Neural progenitor cell (in vitro differentiated cells): ENCODE measurements around the gene FBXW5.

Experiments used
- EZH2phosphoT487 ChIP-seq: fragments of 200-600 bp; sonication (generic); IDR thresholded peaks from 2 replicates; pipeline ENCODE4 v1.6.1; 2017; ENCODE audit warnings: antibody characterized with exemption
- TF ChIP-seq, protein P1 (sequence below): fragments of 200-600 bp; sonication (generic); IDR thresholded peaks from 2 replicates; pipeline ENCODE4 v1.5.1; 2017; ENCODE audit warnings: antibody characterized with exemption, mild to moderate bottlenecking

DNA sequence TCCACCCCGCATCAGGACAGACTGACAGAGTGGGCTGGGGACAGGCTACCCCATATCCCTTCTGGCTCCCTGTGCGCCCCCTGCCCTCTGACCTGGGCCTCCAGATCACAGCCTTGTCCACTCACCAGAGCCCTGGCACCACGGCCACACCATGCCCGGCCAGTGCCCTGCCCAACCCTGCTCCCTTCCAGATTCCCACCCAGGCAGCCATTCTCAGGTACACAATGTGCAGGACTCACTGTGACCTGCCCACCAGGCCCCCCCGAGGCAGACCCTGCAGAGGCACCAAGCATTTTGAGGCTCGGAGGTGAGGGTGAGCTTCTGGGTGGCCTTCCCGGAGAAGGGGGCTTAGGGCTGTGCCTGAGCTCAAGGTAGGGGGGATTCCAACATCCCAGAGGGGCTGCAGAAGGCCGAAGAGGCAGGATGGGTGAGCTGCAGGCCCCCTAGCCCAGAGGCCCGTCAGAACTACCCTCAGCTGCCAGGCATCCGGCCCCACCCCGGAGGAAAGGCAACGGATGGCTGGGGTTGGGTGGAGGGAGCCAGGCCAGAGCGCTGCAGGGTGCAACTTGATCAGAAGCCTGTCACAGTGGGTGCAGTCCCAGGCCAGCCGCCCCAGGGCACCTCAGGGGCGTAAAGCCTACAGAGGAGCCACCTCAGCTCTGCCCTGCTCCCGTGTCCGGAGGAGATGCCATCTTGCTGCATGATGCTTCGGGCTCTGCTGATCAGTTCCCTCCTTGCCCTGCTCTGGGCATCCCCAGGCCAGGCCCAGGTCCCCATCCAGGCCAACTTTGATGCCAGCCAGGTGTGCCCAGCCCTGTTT, 37.9 kb upstream of the FBXW5 start, which contains the start of gene LCNL1:
- TF ChIP-seq, protein P1, sequence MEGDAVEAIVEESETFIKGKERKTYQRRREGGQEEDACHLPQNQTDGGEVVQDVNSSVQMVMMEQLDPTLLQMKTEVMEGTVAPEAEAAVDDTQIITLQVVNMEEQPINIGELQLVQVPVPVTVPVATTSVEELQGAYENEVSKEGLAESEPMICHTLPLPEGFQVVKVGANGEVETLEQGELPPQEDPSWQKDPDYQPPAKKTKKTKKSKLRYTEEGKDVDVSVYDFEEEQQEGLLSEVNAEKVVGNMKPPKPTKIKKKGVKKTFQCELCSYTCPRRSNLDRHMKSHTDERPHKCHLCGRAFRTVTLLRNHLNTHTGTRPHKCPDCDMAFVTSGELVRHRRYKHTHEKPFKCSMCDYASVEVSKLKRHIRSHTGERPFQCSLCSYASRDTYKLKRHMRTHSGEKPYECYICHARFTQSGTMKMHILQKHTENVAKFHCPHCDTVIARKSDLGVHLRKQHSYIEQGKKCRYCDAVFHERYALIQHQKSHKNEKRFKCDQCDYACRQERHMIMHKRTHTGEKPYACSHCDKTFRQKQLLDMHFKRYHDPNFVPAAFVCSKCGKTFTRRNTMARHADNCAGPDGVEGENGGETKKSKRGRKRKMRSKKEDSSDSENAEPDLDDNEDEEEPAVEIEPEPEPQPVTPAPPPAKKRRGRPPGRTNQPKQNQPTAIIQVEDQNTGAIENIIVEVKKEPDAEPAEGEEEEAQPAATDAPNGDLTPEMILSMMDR = no peak
- no peak for TF ChIP-seq EZH2phosphoT487
